K562 (cell line): ENCODE results near the gene HOTAIR. TPM values are rescaled to one million over a fixed set of nuclear protein-coding genes. Genes with fewer than 3 reads are reported as not detected.

Experiments
- ATAC-seq: fragments of 200-7000 bp; cut with Tn5 transposase; 3 replicates; pipeline ENCODE4 v1.9.1; 2020; ENCODE audit warnings: moderate library complexity
- BruUV-seq: library from RNA; stranded (reverse); fragments of 400-500 nt; replicated peaks from 2 replicates; lab custom pipeline; 2021; lab: Mats Ljungman, UMichigan
- CTCF ChIA-PET: fragments of 300-600 bp; formaldehyde crosslinking; extraction: SDS; loops from one replicate; lab custom pipeline; 2021; ENCODE audit warnings: low intra/inter-chr PET ratio; lab: Yijun Ruan, JAX
- POLR2A ChIA-PET: fragments of 300-600, 350-650 bp; sonication (Branson Sonifier 250); formaldehyde crosslinking; extraction: SDS; loops from one replicate; lab custom pipeline; 2021; ENCODE audit warnings: antibody characterized with exemption, inconsistent platforms; lab: Yijun Ruan, JAX
- DNase-seq, 4 experiments: peaks; one replicate each; pipeline versions ENCODE4 v3.0.0 to v3.0.0-alpha.2; 2011 to 2018; ENCODE audit warnings: low spot score in 3 of 4, mixed read lengths in 3 of 4; ENCODE audit errors: extremely low read depth in 1 of 4
- FAIRE-seq: peaks from 2 replicates; lab custom pipeline; 2011; peaks lifted over from hg19 to GRCh38; lab: Jason Lieb, UNC
- H2AFZ ChIP-seq: 2 replicates; pipeline ENCODE4 v1.6.0; 2011; ENCODE audit warnings: low read depth, low read length, control low read depth, inconsistent platforms
- H3K27ac ChIP-seq: fragments of 200-600 bp; 3 replicates; pipeline ENCODE4 v1.8.0; 2011; ENCODE audit warnings: low read depth, mild to moderate bottlenecking, control low read depth, inconsistent platforms, low read length, moderate library complexity, mixed read lengths; ENCODE audit errors: extremely low read depth
- H3K27me3 ChIP-seq, 2 experiments: fragments of 300-600 bp in 1 of 2; 2 replicates in 1 of 2; 3 replicates in 1 of 2; pipeline versions ENCODE4 v1.6.0 to v1.8.0; 2011; ENCODE audit warnings: inconsistent platforms in 2 of 2, low read length in 2 of 2, mild to moderate bottlenecking in 1 of 2, mixed read lengths in 1 of 2, moderate library complexity in 1 of 2; ENCODE audit not compliant: control insufficient read depth in 2 of 2, insufficient read depth in 2 of 2
- H3K36me3 ChIP-seq: fragments of 300-600 bp; 3 replicates; pipeline ENCODE4 v1.8.0; 2011; ENCODE audit warnings: mild to moderate bottlenecking, low read length, inconsistent platforms; ENCODE audit not compliant: control insufficient read depth, insufficient read depth
- H3K4me1 ChIP-seq, 2 experiments: fragments of 200-600 bp in 1 of 2; replicated peaks in 1 of 2; 2 replicates in 1 of 2; 3 replicates in 1 of 2; pipeline versions ENCODE4 v1.5.1 to v1.8.0; 2011; ENCODE audit warnings: inconsistent platforms in 2 of 2, low read length in 2 of 2, mild to moderate bottlenecking in 1 of 2, mixed read lengths in 1 of 2, moderate library complexity in 1 of 2; ENCODE audit not compliant: control insufficient read depth in 2 of 2, insufficient read depth in 2 of 2
- H3K4me2 ChIP-seq: 2 replicates; pipeline ENCODE4 v1.6.1; 2011; ENCODE audit warnings: low read length, control low read depth, inconsistent platforms, mixed read lengths; ENCODE audit not compliant: insufficient read depth
- H3K4me3 ChIP-seq: fragments of 200-600 bp; sonication (generic), shearing (Covaris generic); 2 replicates; pipeline ENCODE4 v1.5.1; 2016; ENCODE audit warnings: control low read depth, inconsistent platforms
- H3K79me2 ChIP-seq: fragments of 200-600 bp; 3 replicates; pipeline ENCODE4 v1.8.0; 2011; ENCODE audit warnings: low read length, inconsistent platforms; ENCODE audit not compliant: control insufficient read depth, insufficient read depth
- H3K9ac ChIP-seq, 2 experiments: 2 replicates each; pipeline versions ENCODE4 v1.6.0 to v1.6.1; 2011; ENCODE audit warnings: low read depth in 2 of 2, low read length in 2 of 2, control low read depth in 1 of 2, inconsistent platforms in 1 of 2, mild to moderate bottlenecking in 1 of 2, mixed read lengths in 1 of 2; ENCODE audit not compliant: insufficient read depth in 1 of 2
- H3K9me1 ChIP-seq: one replicate; pipeline ENCODE4 v1.6.0; 2011; ENCODE audit warnings: inconsistent platforms, mild to moderate bottlenecking, low read length, moderate library complexity; ENCODE audit not compliant: control insufficient read depth, insufficient read depth
- H3K9me3 ChIP-seq: replicated peaks from 2 replicates; pipeline ENCODE4 v1.5.1; 2011; ENCODE audit warnings: low read depth, low read length, inconsistent platforms; ENCODE audit not compliant: control insufficient read depth, insufficient read depth
- H4K20me1 ChIP-seq: replicated peaks from 2 replicates; pipeline ENCODE4 v1.6.1; 2011; ENCODE audit warnings: low read length, inconsistent platforms, mixed read lengths; ENCODE audit not compliant: control insufficient read depth, insufficient read depth
- BRF1 ChIP-seq: IDR thresholded peaks from 3 replicates; pipeline ENCODE4 v1.6.1; 2011; ENCODE audit warnings: borderline replicate concordance, mild to moderate bottlenecking; ENCODE audit not compliant: insufficient read length; ENCODE audit errors: extremely low read depth
- FOSL1 ChIP-seq: fragments of 200-800 bp; sonication (Bioruptor generic); conservative IDR thresholded peaks from 2 replicates; pipeline ENCODE4 v1.6.1; 2016; ENCODE audit warnings: missing genetic modification characterization, missing compliant biosample characterization
- FOXP1 ChIP-seq: sonication (generic); formaldehyde crosslinking; IDR thresholded peaks from 2 replicates; pipeline ENCODE4 v1.8.0; 2022; ENCODE audit warnings: mild to moderate bottlenecking, missing genetic modification reagents
- GABPB1 ChIP-seq: sonication (generic); formaldehyde crosslinking; IDR thresholded peaks from 2 replicates; pipeline ENCODE4 v1.8.0; 2022; ENCODE audit warnings: mild to moderate bottlenecking, missing genetic modification reagents
- JUND ChIP-seq, 2 experiments: IDR thresholded peaks; 2 replicates in 1 of 2; 3 replicates in 1 of 2; pipeline ENCODE4 v1.6.1; 2011; ENCODE audit warnings: borderline replicate concordance in 2 of 2, low read depth in 2 of 2, low read length in 2 of 2, improper control_type of control experiment in 1 of 2, missing biosample characterization in 1 of 2, missing genetic modification characterization in 1 of 2, missing genetic modification reagents in 1 of 2
- KLF16 ChIP-seq: IDR thresholded peaks from 2 replicates; pipeline ENCODE4 v1.6.1; 2016; ENCODE audit warnings: antibody characterized with exemption
- MED1 ChIP-seq: sonication (generic); formaldehyde crosslinking; IDR thresholded peaks from 2 replicates; pipeline ENCODE4 v1.8.1; 2023; ENCODE audit warnings: missing genetic modification reagents, borderline replicate concordance
- MEIS2 ChIP-seq: fragments of 450-650 bp; IDR thresholded peaks from 2 replicates; pipeline ENCODE4 v1.6.1; 2014; ENCODE audit warnings: mild to moderate bottlenecking; ENCODE audit not compliant: partially characterized antibody
- NELFE ChIP-seq: IDR thresholded peaks from 2 replicates; pipeline ENCODE4 v1.6.1; 2011; ENCODE audit warnings: mild to moderate bottlenecking; ENCODE audit not compliant: insufficient read depth, insufficient read length
- SETDB1 ChIP-seq: IDR thresholded peaks from one replicate; pipeline ENCODE4 v1.6.1; 2012; ENCODE audit warnings: low read length, control low read depth, inconsistent platforms
- SNIP1 ChIP-seq: fragments of 450-650 bp; IDR thresholded peaks from 2 replicates; pipeline ENCODE4 v1.7.1; 2017; ENCODE audit warnings: low read depth, mild to moderate bottlenecking
- SRSF9 ChIP-seq: fragments of 200-400 bp; formaldehyde crosslinking; IDR thresholded peaks from 2 replicates; pipeline ENCODE4 v1.6.1; 2017; ENCODE audit warnings: low read depth, low read length, borderline replicate concordance
- ZKSCAN3 ChIP-seq: fragments of 250-450 bp; sonication (Bioruptor Pico); IDR thresholded peaks from 2 replicates; pipeline ENCODE4 v1.4.0; 2020
- ZNF140 ChIP-seq: fragments of 250-450 bp; sonication (Bioruptor Pico); IDR thresholded peaks from 2 replicates; pipeline ENCODE4 v1.8.0; 2021; ENCODE audit warnings: moderate library complexity, mild to moderate bottlenecking, inconsistent platforms
- ZNF717 ChIP-seq: fragments of 250-450 bp; sonication (Bioruptor Pico); IDR thresholded peaks from 2 replicates; pipeline ENCODE4 v1.5.0; 2021
- WGBS: fragments of 100-300 bp; shearing (Covaris generic); methylation state at CpG from one replicate; pipeline ENCODE4 v1.1.6; 2016; ENCODE audit warnings: low coverage, mixed read lengths; ENCODE audit not compliant: insufficient coverage; ENCODE audit errors: missing lambda C conversion rate; 5-methylcytosine and 5-hydroxymethylcytosine counted together
- in situ Hi-C: fragments of 300-500 bp; cut with MboI; formaldehyde crosslinking; loops from 4 replicates; pipeline ENCODE4 v1.15.0; 2018; ENCODE audit warnings: inconsistent platforms, mixed read lengths
- intact Hi-C: fragments of 100-400 bp; cut with micrococcal nuclease; formaldehyde crosslinking; loops from 2 replicates; pipeline ENCODE4 v1.14.2; 2022
- polyA plus RNA-seq, 8 experiments: library from polyadenylated mRNA; depleted of rRNA in 4 of 8; stranded (reverse) in 5 of 8; unstranded in 3 of 8; fragments of >200 nt; fragmentation: Nextera tagmentation in 2 of 8; fragmentation: Illumina TruSeq in 1 of 8; extraction: Ambion mirVana in 2 of 8; extraction: Trizol in 1 of 8; gene quantifications; 2 replicates each; pipeline versions ENCODE4 v1.2.1 to v1.2.3, GENCODE V29; 2011 to 2014; ENCODE audit warnings: inconsistent platforms in 1 of 8, missing spikeins in 1 of 8
- total RNA-seq, 7 experiments: library from RNA; depleted of rRNA in 6 of 7; stranded (reverse); fragments of >200 nt in 6 of 7; fragmentation: Illumina TruSeq in 2 of 7; extraction: Trizol in 2 of 7; gene quantifications; 2 replicates each; pipeline versions ENCODE4 v1.2.1 to v1.2.3, GENCODE V29; 2011 to 2021; ENCODE audit warnings: low replicate concordance in 1 of 7
- TF ChIP-seq, protein P1 (sequence below): fragments of 450-650 bp; formaldehyde crosslinking; IDR thresholded peaks from 2 replicates; pipeline ENCODE4 v1.4.0; 2022; ENCODE audit warnings: missing genetic modification characterization
- TF ChIP-seq, protein P2 (sequence below): fragments of 250-450 bp; sonication (Bioruptor Pico); IDR thresholded peaks from 2 replicates; pipeline ENCODE4 v1.8.0; 2021; ENCODE audit warnings: borderline replicate concordance, mild to moderate bottlenecking, moderate library complexity; ENCODE audit not compliant: poor library complexity, severe bottlenecking
- TF ChIP-seq, protein P3 (sequence below): fragments of 450-650 bp; IDR thresholded peaks from 2 replicates; pipeline ENCODE4 v1.7.1; 2018; ENCODE audit warnings: mild to moderate bottlenecking, low read depth; ENCODE audit not compliant: partially characterized antibody

Gene HOTAIR
- total and polyA plus RNA-seq, 9 of the 15 experiments (the other 6 are each of a cell fraction or from before 2014, with no cell fraction given): 0.04 TPM; not detected in 8

DNA sequence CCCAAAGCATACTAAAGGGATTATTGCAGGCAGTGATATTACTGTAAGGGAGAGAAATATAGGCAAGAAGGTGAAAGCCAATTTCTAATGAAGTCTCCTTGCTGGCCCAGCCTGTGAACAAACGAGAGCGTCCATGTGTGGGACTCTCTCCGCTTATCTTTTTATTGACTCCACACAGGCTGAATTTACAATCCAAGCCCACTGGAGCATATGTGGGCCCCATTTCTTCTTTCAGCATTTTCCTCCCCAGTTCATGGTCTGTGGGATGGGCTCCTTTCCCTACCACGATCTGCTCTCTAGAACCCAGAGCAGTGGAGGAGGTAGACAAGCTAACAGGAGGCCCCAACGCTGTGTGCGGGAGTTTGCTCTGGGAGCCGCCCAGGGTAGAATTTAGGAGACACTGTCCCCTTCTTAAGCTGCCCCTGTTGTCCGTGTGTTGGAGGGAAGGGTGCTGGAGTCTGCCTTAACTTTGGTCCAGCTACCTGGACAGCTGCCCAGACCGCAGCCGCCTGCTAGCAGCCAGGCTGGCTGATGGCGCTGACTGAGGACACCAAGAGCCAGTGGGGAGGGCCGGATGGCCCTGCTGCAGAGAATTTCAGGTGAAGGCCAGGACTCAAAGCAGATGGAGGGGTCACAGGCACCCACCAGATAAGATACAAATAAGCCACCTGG is 5.0 kb downstream of the HOTAIR start:
- ChIA-PET POLR2A (interaction anchor here (0.5 to 0.7 kb wide), 2 partner anchors 18 to 247 kb away, joined by 3 read pairs; no protein-coding TSS in a partner anchor), CTCF (no interaction called here)
- Histone ChIP-seq H3K9me1 (no peaks in the 10 kb centered on the region), H3K27ac (no peak overlapping the region), H3K9me3 (no peaks in the 10 kb centered on the region), H3K36me3 (no peaks in the 10 kb centered on the region), H3K9ac (no peak overlapping the region), H2AFZ (no peak overlapping the region), H3K4me1 (peaks cover 0 to 20% of the 10 kb centered on the region in 2 experiments; a peak in 3 of 5 replicates), H3K79me2 (no peaks in the 10 kb centered on the region), H3K4me3 (no peak overlapping the region), H3K27me3 (peaks cover 75 to 94% of the 10 kb centered on the region in 2 experiments), H3K4me2 (no peak overlapping the region), H4K20me1 (peaks cover 5% of the 10 kb centered on the region)
- DNase-seq (no peak), FAIRE-seq (no peak), ATAC-seq (no peak)
- no TSS peak for BruUV-seq
- 8% methylated on average over 11 of the region's 12 CpGs for whole genome bisulfite sequencing
- in situ Hi-C loops (no loop called here), intact Hi-C loops (no loop called here)
- no peak for TF ChIP-seq BRF1
- no peak for TF ChIP-seq FOXP1
- no peak for TF ChIP-seq FOSL1 (tag)
- TF ChIP-seq NELFE: no peak
- TF ChIP-seq JUND (IDR thresholded peaks at IDR 0.05; ENCODE audit: borderline replicate concordance, low read depth, low read length): no peak
- TF ChIP-seq JUND (tag; IDR thresholded peaks at IDR 0.05; ENCODE audit: borderline replicate concordance, low read depth, low read length): no peak
- no peak for TF ChIP-seq ZNF717 (CRISPR knock-in tag)
- no peak for TF ChIP-seq ZNF140 (CRISPR knock-in tag)
- TF ChIP-seq, protein P1, sequence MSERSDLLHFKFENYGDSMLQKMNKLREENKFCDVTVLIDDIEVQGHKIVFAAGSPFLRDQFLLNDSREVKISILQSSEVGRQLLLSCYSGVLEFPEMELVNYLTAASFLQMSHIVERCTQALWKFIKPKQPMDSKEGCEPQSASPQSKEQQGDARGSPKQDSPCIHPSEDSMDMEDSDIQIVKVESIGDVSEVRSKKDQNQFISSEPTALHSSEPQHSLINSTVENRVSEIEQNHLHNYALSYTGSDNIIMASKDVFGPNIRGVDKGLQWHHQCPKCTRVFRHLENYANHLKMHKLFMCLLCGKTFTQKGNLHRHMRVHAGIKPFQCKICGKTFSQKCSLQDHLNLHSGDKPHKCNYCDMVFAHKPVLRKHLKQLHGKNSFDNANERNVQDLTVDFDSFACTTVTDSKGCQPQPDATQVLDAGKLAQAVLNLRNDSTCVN: no peak
- TF ChIP-seq ZKSCAN3: no peak
- TF ChIP-seq SETDB1: no peak
- no peak for TF ChIP-seq MED1
- TF ChIP-seq KLF16: no peak
- TF ChIP-seq, protein P2, sequence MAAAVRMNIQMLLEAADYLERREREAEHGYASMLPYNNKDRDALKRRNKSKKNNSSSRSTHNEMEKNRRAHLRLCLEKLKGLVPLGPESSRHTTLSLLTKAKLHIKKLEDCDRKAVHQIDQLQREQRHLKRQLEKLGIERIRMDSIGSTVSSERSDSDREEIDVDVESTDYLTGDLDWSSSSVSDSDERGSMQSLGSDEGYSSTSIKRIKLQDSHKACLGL (CRISPR knock-in tag): no peak
- no peak for TF ChIP-seq SRSF9
- TF ChIP-seq SNIP1: no peak
- no peak for TF ChIP-seq MEIS2
- no peak for TF ChIP-seq GABPB1 (CRISPR knock-in tag)
- TF ChIP-seq, protein P3, sequence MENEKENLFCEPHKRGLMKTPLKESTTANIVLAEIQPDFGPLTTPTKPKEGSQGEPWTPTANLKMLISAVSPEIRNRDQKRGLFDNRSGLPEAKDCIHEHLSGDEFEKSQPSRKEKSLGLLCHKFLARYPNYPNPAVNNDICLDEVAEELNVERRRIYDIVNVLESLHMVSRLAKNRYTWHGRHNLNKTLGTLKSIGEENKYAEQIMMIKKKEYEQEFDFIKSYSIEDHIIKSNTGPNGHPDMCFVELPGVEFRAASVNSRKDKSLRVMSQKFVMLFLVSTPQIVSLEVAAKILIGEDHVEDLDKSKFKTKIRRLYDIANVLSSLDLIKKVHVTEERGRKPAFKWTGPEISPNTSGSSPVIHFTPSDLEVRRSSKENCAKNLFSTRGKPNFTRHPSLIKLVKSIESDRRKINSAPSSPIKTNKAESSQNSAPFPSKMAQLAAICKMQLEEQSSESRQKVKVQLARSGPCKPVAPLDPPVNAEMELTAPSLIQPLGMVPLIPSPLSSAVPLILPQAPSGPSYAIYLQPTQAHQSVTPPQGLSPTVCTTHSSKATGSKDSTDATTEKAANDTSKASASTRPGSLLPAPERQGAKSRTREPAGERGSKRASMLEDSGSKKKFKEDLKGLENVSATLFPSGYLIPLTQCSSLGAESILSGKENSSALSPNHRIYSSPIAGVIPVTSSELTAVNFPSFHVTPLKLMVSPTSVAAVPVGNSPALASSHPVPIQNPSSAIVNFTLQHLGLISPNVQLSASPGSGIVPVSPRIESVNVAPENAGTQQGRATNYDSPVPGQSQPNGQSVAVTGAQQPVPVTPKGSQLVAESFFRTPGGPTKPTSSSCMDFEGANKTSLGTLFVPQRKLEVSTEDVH: no peak
